ENCODE results near the gene PGK1.
"Not testable (repeated sequence)": the region's sequence is repeated elsewhere in the genome, so short reads cannot be mapped to it uniquely, and the experiment has no call there.

PGK1 gene

GRCh38 chrX:78103623-78104446, at the start of gene PGK1:
PGK1 (plus strand) TSS chrX:78104248; CDS start chrX:78104341, 93 bp downstream.
- peak; percentile 81 to 95 for DNase-seq

DNA sequence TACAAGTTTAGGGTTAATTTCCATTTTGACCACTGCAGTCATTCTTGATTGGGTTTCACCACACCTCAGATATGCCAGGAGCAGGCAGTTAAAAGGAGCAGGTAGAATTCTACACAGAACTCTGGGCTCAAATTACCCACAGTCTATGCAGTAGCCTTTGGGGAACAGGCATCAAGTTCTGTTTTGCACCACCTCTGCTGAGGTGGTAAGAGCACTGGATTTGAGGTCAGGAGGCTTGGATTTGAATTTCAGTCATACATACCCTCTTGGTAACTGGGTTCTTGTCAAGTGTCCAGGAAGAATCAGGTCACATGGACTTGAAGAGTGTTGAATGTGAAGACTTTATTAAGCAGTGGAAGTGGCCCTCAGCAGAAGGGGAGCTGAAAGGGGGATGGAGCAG, 40.4 kb upstream of the PGK1 start:
- DNase-seq, result no peak

DNA sequence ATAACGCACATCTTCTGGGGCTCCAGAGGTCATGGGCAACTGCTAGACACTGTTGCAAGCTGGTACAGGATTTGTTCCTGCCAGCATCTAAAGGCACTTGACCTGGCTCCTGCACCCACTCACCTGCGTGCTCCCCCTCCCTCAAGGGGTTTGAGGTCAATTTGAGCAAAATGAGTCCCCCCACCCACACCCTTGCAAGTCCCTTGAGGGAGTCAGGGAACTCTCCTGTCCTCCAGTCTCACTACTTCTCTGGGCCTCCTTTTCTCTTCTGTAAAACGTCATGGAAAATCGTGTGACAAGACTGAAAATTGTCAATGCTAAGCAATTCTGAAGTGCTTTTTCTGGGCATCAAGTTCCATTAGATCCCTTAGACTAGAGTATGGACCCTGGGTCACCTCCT, 39.9 kb upstream of the PGK1 start:
- DNase-seq, result no peak

- not testable (repeated sequence) for DNase-seq
Measured at GRCh38 chrX:78064698-78065601, 39.1 kb upstream of the PGK1 start.

DNA sequence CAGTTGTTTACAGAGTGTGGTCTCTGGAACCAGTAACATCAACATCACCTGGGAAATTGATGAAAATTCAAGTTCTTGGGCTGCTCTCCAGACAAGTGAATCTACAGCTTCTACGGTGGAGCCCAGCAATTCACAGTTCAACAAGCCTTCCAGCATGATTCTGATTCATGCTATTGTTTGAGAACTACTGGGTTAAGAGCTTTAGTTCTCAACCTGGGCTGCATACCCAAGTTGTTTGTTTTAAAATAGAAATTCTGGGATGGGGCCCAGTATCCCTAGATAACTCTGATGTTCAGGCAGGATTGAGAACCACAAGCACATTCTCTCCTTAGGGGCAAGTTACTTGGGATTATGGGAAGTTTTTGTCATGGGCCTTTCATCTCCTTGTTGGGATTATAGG, 37.9 kb upstream of the PGK1 start:
- no peak for DNase-seq

DNA sequence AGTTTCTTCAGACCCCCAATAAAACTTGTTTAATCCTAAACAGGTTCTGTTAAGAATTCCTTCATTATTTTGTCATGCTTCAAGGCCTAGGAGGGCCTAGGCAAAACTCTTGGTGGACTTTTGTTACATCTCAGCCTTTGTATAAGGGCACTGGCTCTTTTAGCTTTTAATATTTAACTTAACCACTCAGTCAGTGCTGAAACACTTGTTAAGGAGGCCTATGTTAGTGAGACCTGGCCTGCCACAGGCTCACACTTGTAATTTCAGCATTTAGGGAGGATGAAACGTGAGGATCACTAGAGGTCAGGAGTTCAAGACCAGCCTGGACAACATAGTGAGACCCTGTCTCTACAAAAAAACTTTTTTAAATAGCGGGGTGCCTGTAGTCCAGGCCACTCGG, 32.7 kb upstream of the PGK1 start:
- no peak for DNase-seq

GRCh38 chrX:78073147-78074077, 30.6 kb upstream of the PGK1 start:
- DNase-seq, result not testable (repeated sequence)

- DNase-seq, result no peak
Measured at GRCh38 chrX:78074088-78074487, 30.0 kb upstream of the PGK1 start.

GRCh38 chrX:78075787-78076389, 28.2 kb upstream of the PGK1 start:
- DNase-seq, result no peak

DNA sequence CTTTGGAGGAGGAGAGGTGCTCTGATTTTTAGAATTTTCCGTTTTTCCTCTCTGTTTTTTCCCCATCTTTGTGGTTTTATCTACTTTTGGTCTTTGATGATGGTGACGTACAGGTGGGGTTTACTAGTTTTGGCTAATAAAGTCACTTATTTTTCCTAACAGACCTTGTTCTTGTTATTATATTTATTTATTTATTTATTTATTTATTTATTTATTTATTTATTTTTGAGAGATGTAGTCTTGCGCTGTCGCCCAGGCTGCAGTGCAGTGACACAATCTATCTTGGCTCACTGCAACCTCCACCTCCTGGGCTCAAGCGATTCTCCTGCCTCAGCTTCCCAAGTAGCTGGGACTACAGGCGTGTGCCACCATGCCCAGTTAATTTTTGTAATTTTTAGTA, 22.6 kb upstream of the PGK1 start:
- DNase-seq, result not testable (repeated sequence)

DNA sequence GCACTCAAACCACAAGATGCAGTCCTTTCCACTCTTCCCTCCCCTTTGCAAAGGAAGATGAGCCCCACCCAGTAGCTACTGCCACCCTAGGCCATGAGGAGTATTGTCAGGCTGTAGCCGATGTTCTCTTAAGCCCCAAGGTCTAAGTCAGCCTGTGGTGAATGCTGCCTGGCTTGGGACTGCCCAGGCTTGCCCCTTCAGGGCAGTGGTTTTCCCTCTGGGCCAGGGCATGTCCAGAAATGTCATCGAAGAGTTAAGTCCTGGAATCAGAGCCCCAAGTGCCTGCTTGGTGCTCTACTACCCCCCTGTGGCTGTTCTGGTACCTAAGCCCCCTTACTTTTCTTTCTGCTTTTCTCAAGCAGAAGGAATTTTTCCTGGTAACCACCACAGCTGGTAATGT, 11.8 kb upstream of the PGK1 start:
- DNase-seq, result no peak

DNA sequence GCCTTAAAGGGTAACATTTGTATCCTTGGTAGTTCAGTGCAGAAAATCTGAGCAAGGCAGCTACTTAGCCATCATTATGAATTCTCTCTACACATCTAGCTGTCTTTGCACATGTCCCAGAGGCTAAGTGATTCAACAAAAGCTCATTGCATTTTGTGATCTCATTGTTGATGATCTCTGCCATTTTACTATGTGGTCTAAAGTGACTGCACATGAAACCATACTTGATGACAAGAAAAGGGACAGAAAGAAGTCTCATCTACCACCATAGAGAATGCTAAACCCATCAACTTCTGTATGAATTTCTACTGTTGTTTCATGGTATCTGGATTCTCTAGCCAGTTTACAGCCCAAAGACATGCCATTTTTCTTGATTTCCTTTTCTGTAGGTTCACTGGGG, 5.9 kb upstream of the PGK1 start:
- DNase-seq, result no peak

GRCh38 chrX:78102091-78102490, 2.0 kb upstream of the PGK1 start:
- no peak for DNase-seq

- DNase-seq, result no peak
Measured at GRCh38 chrX:78103001-78103622, 936 bp upstream of the PGK1 start.

DNA sequence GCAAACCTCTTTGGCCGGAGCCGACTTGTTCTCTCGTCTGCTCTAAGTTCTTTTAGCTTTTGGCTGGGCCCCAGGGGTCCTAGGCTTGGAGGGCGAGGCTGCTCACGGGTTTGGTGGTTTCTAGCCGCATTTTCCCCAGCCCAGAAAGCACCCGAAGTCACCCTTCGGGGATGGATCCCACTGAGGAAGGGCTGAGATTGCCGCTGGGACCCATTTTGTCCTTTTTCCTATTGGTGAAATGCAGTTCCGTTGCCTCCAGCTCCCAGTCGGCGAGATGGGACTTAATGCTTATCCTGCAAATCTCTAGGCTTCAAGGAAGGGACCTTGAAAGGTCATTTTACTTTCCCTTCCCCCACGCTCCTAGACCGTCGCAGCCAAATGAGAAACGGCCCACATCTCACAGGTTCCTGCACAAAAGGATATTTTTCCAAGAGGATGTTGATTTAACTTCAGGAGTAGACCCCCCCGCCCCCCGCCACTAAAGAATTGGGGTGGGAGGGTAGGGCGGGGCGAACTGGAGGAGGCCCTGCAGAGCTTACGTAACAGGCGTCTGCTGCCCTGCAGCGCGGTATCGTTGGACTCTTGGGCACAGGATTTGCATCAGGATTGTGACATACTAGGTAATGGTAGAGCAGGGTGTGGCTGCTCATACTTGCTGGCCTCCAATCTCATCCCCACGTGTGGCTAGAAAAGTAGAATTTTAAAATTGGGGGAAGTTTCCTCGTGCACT, 564 bp downstream of the PGK1 start:
- peak in 1 of 2 donors; percentile 4 for DNase-seq

DNA sequence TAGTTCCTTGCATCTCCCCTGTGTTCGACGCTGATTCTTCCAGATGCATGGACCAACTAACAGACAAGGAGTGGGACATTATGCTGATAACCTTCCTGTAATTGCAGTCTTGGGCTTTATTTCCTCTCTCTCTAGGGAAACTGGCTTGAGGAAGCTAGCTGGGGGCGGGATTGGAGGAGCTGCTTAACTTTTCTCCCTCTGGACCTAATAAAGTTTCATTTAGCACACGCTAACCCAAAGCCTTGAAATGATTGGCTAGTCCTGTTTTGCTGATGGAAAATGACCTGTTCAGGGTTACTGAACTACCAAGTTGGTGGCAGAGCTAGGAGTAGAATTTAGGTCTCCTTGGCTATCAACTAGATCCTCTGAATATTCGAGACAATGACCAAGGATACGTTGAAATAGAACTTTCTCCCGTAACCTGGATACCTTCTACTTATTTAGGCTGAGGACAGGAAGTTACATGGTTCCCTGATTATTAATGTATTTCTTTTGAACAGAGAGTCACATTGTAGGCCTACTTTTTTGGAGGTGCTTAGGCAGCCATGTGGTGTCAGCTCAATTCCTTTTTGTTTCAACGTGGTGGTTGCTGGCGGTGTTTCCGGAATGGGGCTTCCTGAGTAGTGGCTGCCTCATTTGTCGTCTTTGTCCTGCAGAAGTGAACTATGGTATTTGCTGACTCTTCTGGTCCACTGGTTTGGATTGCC, 2.0 kb downstream of the PGK1 start:
- DNase-seq, result no peak

DNA sequence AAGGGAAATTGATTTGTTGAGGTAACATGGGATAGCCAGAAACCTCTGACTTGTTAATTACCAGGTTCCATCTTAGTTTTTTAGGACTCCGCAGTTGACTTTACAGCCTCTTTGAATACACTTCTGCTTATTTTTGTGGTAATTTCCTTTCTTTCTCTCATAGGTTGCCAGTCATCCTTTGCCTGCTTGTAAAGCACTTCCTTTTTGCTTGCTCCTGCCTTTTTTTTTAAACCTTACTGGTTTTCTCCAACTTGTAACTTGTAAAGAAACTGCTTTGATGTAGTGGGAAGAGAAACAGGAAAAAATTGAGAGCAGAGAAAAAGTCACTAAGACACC, 2.6 kb downstream of the PGK1 start:
- peak in 1 of 2 donors; percentile 60 for DNase-seq

- DNase-seq, result no peak
Measured at GRCh38 chrX:78109458-78109857, 5.4 kb downstream of the PGK1 start.

- no peak for DNase-seq
Measured at GRCh38 chrX:78111140-78111931, 7.3 kb downstream of the PGK1 start.

GRCh38 chrX:78116365-78116764, 12.3 kb downstream of the PGK1 start:
- no peak for DNase-seq
